IPS DF 19.7 (cell line): ENCODE data around the gene AKT1.
"Not testable (repeated sequence)": the region's sequence is repeated elsewhere in the genome, so short reads cannot be mapped to it uniquely, and the experiment has no call there.

Experiments used
- DNase-seq: peaks from one replicate; pipeline ENCODE4 v3.0.0-alpha.2; 2013; ENCODE audit warnings: low read depth, low spot score

Gene AKT1

DNA sequence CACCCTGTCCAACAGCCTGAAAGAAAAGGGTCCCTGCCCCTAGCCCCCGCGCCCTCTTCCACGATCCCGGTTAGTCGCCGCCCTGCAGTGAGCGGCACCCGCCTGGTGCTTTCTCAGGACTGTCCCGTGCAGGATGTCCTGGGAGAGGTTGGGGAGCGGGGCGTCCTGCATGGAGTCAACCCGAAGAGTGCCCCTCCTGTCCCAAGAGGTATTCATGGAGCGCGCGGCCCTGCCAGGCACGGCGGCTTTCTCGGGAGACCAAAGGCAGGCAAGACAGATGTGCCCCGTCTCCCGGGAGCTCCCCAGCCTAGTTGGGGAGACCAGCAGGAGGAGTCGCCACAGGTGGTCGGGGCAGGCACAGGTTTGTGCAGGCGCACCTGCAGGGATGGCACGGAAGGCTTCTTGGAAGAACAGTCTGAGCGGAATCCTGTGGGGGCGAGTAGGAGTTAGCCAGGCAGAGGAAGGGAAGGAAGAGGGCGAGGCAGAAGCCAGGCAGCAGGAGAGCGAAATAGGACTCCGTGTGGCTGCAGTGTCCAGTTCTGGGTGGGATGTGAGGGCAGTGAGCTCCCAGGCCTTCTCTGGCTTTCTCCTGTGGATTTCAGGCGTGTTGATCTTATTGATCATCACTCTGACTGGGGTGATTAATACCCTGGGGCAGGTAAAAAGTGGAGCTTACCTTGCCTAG, 41.9 kb downstream of the AKT1 start:
- no peak for DNase-seq

DNA sequence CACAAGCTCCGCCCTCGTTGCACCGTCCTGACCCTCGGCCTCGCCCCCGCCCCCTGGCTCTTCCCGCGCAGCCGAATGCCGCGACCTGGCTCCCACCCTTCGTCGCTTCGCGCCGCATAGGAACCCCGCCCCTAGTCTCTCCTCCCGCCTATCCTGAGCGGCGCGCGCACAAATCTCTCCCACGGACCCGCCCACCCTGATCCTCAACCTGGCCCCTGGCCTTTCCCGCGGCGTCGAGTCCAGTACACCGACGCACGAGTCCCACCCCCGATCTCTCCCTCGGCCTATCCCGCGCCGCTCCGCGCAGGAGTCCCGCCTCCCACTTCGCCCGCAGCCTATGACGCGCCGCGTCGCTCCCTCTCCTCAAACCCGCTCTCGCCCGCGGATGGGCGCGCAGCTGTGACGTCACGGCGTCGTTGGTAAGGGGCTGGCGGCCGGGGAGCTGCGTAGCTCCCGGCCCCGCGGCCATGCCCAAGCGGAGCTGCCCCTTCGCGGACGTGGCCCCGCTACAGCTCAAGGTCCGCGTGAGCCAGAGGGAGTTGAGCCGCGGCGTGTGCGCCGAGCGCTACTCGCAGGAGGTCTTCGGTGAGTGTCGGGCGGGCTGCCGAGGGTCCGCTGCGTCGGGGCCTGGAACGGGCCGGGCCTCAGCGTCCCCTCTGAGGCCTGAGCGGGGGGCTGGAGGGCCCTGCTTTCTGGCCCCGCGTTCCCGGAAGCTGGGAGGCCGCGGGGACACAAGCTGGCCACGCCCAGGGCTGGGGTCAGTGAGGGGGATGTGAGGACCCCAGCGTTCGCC, 42.6 kb downstream of the AKT1 start, which contains the start of gene SIVA1:
Gene SIVA1, plus strand, starts transcription at position 413 of the 793 bp plus-strand sequence. Its CDS starts 55 bp downstream, at position 468.
- peak; percentile 95 for DNase-seq

DNA sequence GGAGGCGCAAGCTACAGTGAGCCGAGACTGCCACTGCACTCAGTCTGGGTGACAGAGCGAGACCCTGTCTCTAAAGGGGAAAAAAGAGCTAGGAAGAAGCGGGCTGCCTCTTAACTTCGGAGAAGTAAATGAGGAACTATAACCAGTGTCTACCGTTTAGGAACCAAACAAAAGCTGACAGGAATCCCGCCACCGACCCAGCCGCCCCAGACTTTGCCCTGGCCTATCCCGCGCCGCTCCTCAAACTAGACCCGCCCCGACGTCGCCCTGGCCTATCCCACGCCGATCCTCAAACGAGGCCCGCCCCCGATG, 43.2 kb downstream of the AKT1 start:
- no peak for DNase-seq

DNA sequence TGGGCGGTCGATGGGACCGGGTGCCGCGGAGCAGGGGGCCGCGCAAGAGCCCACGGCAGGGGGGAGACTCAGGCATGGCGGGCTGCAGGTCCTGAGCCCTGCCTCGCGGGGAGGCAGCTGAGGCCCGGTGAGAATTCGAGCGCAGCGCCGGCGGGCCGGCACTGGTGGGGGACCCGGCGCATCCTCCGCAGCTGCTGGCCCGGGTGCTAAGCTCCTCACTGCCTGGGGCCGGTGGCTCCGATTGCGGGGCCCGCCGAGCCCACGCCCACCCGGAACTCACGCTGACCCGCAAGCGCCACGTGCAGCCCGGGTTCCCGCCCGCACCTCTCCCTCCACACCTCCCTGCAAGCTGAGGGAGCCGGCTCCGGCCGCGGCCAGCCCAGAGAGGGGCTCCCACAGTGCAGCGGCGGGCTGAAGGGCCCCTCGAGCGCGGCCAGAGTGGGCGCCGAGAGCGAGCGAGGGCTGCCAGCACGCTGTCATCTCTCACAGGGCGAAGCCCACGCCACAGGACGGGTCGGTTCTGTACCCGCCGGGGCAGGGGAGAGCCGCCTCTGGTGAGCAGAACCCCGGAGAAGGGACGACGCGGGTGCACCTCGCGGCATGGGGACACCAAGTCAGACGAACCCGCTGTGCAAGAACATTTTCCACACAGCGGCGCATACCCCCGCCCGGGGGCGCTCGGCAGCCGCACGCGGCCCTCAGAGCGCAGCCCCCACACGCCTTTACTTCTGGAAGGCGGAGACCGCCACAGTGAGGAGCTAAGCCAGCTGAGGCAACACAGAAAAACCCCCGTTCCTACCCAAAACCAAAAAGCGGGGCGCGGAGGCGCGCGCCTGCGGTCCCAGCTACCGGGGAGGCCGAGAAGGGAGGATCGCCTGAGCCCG, 43.8 kb downstream of the AKT1 start:
- no peak for DNase-seq

DNA sequence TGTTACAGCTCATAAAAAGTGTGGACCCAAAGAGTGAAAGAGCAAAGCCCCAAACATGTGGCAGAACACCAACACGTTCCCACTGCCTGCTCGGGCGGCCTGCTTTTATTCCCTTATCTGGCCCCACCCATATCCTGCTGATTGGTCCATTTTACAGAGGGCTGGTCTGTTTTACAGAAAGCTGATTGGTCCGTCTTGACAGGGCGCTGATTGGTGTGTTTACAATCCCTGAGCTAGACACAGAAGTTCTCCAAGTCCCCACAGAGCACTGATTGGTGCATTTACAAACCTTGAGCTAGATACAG, 44.8 kb downstream of the AKT1 start:
- not testable (repeated sequence) for DNase-seq

DNA sequence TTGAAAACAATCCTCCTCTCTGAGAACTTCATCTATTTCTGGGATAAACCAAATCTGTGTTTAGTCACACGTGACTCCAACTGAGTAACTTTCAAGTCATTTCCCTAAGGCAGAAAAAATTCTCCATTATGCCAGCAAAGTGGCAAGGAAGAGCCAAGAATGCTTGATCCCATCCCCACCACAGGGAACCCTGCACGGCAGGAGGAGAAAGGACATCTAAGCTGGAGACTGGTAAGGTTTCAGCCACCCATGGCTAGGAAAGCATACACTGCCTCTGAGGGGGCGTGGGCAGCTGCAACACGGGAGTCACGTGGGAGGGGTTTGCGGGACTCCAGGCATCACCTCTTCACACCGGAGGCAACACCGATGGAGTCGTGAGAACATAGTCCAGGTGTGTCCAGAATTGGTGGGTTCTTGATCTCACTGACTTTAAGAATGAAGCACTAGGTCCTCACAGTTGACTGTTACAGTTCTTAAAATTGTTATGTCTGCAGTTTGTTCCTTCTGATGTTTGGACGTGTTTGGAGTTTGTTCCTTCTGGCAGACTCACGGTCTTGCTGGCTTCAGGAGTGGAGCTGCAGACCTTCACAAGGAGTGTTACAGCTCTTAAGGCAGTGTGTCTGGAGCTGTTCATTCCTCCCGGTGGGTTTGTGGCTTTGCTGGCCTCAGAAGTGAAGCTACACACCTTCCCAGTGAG, 45.3 kb downstream of the AKT1 start:
- no peak for DNase-seq

DNA sequence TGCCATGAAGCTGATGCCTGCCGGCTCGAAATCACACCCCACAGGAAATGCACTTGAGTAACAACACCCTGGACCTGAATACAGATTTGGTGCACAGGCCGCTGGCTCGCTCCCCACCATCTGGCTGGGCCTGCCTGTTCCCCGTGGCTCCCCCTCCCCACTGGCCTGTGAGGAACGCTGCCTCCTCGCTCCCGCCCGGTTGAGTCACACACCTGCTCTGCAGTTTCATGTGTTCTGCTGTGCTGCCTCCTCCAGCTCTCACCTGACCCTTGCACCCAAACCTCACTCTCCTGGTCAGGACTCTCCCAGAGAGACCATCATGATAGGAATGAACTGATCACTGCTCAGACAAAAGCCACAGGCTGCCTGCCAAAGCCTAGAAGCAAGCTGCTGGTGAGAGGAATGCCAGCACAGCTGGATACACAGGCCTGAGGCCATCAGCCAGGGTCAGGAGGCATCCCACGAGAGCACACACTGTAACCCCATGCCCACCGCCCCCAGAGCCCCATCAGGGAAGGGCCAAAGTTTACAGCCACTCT, 46.4 kb downstream of the AKT1 start:
- DNase-seq: no peak

DNA sequence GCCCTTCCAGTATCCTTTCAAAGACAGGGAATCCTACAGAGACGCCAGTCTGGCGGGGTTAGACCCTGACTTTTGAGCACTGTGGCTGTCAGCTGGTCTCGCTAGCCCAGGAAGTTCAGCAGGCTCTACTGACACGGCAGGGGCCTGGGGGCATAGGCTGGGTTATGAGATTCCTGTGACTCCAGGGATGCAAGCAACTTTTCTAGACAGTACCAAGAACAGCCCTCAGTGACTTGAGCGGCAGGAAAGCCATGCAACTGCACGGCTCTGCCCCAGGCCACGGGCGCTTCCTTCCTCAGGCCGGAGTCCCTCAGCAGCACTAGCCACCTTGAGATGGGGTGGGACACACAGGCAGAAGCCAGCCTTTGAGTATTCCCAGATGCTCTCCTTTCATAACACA, 47.7 kb downstream of the AKT1 start:
- DNase-seq: no peak

DNA sequence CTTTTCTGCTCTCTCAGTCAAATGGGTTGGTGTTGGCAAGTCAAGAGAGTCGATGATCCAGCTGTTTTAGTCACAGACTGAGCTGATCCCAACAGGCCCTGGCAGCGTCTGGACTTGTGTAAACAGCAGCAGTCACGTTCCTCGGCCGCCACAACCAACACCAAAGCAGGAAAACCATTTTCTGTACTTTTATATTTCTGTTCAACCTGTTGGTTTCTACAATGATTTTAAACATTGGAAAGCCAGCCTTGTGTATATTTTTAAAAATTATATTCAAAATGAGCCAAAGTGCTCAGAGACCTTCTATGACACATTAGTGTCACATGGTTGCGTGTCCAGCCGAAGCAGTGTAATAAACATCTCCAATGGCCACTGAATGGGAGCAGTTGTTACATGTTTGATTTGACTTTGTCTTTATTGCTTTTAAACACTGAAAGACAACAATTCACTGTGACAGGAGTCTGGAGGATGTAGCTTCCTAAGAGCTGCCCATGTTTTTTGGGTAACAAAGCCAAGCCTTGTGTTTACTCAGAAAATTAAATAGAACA, 48.5 kb downstream of the AKT1 start:
- DNase-seq: no peak

DNA sequence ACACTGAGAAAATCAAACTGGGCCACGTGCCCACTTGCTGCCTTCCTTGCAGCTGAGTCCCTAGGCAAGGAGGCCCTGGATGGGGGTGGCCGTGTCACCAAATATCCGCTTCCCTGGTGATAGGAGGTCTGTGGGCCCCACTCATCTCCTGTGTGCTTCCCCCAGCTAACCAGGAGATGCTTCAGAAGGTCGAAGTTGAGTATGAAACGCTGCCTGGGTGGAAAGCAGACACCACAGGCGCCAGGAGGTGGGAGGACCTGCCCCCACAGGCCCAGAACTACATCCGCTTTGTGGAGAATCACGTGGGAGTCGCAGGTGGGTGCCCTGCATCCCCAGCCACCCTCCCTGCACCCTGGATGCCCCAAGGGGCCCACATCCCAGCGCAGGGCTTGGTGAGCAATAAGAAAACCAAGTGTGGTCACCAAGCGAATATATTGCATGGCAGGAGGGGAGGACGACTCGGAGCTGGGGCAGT, 49.4 kb downstream of the AKT1 start:
- no peak for DNase-seq

DNA sequence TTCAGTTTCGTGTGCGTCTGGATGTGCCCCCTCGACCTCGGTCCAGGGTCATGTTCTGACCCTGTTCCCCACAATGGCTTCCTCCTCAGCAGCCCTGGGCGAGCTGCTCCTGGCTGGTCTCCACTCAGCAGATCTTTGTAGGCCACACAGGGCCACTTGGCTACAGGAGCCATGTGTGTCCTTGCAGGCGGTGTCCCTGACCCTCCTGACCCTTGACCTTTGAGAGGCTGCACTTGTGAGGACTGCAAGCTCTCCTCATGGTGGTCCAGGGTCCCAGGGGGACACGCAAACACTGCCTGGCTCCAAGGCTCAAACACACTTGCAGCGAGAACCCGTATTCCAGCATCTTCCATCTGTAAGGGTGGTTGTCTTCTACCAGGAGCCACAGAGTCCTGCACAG, 50.1 kb downstream of the AKT1 start:
- no peak for DNase-seq

DNA sequence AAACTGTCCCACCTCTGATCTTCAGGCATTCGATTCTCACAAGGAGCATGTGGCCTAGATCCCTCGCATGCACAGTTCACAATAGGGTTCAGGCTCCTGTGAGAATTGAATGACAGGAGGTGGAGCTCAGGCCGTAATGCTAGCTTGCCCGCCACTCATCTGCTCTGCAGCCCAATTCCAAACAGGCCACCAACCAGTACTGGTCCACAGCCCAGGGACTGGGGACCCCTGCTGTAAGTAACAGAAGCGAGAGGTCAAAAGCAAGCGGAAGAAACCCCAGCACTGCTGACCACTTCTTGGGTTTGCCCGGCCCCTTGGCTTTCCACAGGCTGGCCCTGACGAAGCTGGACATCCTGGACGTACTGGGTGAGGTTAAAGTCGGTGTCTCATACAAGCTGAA, 51.1 kb downstream of the AKT1 start:
- no peak for DNase-seq

DNA sequence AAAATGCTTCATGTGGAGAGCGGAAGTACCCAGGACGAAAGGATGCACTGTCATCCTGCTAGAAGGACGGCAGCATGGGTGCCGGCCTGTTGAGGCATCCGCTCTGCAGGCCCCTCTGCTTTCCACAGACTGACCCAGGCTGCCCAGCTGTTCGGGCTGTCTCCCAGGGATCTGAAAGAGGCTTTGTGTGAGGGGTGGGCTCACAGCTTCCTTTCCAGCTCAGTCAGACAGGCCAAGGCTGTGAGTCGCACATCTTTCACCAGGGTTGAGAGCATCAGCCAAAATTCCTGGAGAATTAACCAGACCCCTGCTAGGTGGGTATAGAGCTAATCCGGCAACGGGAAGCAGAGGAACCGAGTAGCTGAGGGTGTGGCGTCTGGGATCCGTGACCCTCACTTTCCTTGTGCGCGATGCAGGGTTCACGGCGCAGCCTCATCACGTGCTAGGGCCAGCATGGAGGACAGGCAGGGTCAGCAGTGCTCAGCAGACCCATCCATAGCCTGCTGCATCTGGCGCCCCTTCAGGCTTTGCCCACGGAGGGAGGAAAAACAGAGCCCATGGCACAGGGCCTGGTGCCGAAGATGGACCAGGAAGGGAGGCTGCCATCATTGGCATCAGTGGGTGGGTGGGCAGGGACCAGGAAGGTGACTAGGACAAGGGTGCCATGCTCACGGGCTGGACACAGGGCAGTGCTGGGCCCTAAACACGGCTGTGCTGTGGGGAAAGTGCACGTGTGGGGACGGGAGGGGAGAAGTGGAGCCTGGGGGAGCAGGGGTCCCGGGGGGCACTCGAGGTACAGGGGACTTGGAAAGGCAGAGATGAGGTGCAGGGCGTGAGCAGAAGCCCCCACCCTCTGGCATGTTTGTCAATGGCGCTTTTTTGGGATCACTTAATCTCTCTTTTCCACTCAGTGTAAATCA, 51.8 kb downstream of the AKT1 start:
- no peak for DNase-seq

DNA sequence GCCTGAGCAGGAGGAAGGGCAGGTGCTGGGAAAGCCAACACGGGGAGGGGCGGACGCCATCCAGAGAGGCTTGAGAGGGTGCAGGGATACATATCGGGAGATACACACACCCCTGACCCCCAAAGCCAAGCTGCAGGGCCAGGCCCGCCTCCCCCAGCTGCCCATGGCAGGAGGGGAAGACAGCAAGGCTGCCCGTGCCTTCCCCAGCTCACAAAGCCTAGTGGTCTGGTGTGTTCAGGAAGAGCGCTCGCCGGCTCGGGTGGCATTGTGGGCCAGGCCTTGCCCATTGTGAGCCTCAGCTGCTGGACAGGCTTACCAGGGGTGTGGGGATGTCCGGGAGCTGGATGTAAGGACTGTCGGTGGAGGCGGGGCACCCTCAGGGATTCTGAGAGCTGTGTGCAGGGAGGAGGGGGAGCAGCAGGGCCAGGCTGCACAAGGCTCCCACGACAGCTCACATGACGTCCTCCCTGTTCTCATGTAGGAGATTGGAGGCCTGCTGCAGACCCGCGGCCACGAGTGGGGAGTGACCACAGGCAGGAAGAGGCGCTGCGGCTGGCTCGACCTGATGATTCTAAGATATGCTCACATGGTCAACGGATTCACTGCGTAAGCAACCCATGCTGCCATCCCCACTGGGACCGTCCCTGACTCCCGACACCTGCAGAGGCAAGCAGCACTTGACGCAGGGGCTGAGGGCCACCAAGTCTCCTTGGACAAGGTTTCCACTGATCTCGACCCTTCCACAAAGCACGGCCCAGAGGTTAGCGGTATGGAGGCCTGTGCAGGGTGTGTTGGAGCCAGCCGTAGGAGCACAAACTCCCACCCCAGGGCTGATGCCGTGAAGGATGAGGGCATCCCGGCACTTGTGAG, 52.7 kb downstream of the AKT1 start:
- DNase-seq: no peak

DNA sequence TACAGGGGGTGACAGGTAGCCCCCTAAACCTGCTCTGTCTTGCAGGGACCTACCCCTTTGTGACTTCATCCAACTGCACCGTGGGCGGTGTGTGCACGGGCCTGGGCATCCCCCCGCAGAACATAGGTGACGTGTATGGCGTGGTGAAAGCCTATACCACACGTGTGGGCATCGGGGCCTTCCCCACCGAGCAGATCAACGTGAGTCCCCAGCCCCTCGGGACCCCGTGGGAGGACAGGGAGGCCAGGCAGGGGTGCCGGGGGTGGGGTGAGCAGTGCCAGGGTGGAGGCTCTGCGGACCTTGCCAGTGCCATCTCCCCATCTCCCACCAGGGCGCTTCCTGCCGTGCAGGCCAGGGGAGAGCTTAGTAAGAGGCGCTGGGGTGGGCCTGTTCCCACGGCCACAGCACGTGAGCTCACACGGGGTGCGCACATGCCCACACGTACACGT, 53.7 kb downstream of the AKT1 start:
- DNase-seq: no peak

DNA sequence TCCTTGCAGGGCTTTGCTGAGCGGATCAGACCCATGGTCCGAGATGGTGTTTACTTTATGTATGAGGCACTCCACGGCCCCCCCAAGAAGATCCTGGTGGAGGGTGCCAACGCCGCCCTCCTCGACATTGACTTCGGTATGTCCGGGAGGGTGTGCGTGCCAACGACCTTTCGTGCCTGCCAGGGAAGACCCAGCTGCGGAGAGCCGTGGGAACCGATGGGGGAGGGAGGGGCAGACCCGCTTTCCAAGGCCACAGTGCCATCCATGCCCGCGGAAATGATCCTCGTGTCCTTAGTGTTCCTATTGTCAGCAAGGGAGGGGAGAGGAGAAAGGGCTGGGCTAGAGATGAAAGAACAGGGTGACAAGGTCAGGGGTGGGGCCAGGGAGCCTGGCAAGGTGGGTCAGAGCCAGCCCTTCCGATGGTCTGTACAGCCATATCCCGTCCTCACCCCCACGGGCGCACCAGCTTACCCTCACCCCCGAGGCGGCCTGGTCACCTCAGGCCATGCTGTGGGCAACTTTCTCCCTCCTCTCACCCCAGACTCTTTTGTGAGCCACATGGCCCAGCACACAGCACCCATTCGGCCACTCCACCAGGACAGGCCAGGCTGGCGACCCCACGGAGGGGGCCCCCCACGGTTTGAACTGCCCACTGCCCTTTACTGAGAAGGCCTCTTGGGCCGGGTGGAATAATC, 54.3 kb downstream of the AKT1 start:
- DNase-seq: no peak

DNA sequence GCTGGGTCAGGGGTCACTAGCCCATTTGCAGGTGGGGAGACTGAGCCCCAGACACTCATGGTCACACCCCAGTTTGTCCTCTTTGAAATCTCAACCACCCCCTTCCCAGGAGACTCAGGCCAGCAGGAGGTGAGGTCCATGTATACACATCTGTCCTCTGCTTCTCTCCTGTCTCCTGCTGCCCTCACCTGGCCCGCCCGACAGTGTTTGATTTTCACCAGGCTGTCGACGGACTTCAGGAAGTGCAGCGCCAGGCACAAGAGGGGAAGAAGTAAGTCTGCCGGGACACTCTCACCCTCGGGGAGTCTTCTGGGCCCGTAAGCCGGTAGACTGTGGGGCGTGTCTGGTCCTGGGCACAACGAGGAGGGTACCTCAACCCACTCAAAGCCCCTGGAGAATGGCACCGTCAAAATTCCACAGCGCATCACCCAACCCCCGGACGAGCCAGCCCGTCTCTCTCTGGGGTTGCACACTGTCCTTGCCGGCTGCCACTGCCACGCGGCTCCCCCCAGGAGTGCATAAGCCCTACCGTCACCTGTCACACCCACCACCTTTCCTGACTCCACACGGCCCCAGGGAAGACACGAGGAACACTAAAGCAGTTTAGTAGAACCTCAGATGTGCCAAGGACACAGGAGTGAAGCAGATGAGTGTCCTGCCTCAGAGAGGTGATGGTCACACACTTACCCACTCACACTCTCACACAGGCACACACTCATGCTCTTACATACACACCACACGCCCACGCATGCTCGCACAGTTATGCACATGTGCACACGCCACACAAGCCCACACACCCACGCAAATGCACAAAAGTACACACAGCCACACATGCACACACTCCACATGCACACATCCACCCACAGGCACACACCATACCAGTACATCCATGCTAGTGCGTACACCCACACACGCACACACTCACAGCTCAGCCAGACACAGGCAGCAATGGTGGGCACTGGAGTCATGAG, 55.7 kb downstream of the AKT1 start:
- no peak for DNase-seq
